Measurements from ENCODE around the gene IFNL2.

Gene IFNL2

DNA sequence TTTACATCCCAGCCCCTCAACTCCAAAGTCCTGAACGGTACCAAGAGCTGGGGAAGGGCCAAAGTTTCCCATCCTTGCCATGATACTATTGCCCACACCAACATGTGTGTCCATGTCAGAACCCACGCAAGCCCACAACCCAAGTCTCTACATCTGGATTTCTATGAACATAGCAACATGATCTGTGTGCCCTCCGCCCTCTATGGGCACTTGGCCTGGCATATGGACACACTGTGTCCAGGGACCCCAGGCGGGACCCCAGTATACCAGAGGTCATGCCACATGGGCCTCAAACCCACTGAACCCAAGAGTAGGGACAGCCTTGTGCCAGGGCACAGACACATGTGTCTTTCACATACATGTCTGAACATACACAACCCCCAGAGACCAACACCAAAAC is 50.5 kb downstream of the IFNL2 start:
- DNase-seq, result no peak

DNA sequence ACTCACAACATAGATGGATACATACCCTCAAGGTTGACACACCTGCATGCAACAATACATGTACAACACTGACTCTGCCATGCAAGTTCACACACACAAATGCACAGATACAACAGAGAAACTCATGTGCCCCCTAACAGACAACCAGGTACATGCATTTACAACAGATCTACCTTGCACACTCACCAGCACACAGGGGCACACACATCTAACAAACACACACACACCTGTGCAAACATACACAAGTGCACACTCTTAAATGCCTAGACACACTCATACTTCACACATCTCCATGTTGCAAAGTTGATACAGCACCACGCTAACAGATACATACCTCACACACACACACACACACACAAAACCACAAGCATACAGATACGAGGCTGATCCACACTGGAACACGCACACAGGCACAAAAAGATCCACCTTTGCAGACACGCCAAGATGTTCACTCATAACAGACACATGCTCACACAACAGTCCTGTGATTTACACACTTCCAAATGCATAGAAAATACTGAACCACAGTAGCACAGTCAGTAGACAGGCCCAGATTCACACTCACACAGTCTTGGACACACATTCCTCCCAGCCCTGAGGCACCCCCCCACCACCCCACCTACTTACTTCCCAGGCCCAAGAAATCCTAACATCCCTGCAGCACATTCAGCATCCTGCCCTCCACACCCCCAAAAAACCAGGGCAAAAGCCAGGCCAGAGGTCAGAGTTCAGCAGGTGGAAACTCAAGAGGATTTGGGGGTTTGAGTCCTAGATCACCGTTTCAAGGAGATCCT is 51.1 kb downstream of the IFNL2 start:
- no peak for DNase-seq
